ENCODE measurements around the gene ADAMTS17.

DNA sequence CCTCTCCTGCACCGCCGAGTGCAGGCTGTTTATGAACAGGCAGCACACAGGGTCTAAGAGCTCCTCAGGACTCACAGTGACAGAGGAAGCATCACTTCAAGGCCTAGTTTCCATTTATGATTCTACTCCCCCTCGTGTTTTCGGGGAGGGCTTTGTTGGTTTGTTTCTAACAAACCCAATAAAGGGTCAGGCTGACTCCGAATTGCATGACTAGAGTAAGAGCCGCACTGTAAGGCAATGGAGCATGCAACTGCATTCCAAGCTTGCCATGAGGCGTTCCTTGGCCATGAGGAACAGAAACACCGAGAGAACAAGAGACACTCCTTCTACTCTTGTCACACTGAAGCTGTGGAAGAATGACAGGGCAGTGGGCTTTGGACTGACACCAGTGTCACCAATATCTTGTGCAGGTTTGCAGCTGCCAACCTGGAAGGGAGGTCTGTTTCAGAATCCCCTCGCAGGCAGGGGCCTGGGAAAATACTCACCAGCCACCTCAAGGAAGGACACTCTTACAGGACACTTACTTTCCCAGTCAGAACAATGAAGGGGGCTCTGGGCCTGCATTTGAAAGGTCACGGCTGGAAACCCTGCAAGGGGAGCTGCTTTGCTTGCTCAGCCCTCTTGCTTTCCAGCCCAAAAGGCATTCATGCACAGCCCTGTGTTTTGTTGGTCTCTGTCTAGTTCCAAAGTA lies 96.8 kb downstream of the ADAMTS17 start:
- TF ChIP-seq, protein P1, sequence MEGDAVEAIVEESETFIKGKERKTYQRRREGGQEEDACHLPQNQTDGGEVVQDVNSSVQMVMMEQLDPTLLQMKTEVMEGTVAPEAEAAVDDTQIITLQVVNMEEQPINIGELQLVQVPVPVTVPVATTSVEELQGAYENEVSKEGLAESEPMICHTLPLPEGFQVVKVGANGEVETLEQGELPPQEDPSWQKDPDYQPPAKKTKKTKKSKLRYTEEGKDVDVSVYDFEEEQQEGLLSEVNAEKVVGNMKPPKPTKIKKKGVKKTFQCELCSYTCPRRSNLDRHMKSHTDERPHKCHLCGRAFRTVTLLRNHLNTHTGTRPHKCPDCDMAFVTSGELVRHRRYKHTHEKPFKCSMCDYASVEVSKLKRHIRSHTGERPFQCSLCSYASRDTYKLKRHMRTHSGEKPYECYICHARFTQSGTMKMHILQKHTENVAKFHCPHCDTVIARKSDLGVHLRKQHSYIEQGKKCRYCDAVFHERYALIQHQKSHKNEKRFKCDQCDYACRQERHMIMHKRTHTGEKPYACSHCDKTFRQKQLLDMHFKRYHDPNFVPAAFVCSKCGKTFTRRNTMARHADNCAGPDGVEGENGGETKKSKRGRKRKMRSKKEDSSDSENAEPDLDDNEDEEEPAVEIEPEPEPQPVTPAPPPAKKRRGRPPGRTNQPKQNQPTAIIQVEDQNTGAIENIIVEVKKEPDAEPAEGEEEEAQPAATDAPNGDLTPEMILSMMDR (IDR thresholded peaks at IDR 0.05; ENCODE audit: poor library complexity): no peak
- TF ChIP-seq EZH2phosphoT487 (IDR thresholded peaks at IDR 0.05; ENCODE audit: low read depth, severe bottlenecking, unreplicated experiment) (no peak), EZH2 (IDR thresholded peaks at IDR 0.05; ENCODE audit: borderline replicate concordance) (no peak)

Data from hepatocyte (in vitro differentiated cells).